BE2C (cell line): ENCODE results near the gene SPNS2.

Experiments
- DNase-seq: peaks from one replicate; pipeline ENCODE4 v3.0.0-alpha.2; 2020
- H3K27me3 ChIP-seq: fragments of 250-450 bp; sonication (Bioruptor Pico); 2 replicates; pipeline ENCODE4 v1.5.1; 2020; ENCODE audit warnings: mild to moderate bottlenecking
- H3K36me3 ChIP-seq: fragments of 250-450 bp; sonication (Bioruptor Pico); 2 replicates; pipeline ENCODE4 v1.5.1; 2020; ENCODE audit warnings: mild to moderate bottlenecking
- H3K4me1 ChIP-seq: fragments of 250-450 bp; sonication (Bioruptor Pico); 2 replicates; pipeline ENCODE4 v1.5.1; 2020
- H3K4me3 ChIP-seq: 2 replicates; pipeline ENCODE4 v1.5.1; 2011; ENCODE audit warnings: low read depth, low read length
- H3K9me3 ChIP-seq: fragments of 250-450 bp; sonication (Bioruptor Pico); 2 replicates; pipeline ENCODE4 v1.5.1; 2020
- TF ChIP-seq, protein P1 (sequence below): IDR thresholded peaks from 2 replicates; pipeline ENCODE4 v1.5.1; 2012; ENCODE audit warnings: mild to moderate bottlenecking, low read depth, low read length

The SPNS2 gene

GRCh38 chr17:4506175-4506813 is 7.6 kb downstream of the SPNS2 start:
- no peaks in the 10 kb centered on the region for H3K9me3 ChIP-seq
- DNase-seq: no peak
- TF ChIP-seq, protein P1, sequence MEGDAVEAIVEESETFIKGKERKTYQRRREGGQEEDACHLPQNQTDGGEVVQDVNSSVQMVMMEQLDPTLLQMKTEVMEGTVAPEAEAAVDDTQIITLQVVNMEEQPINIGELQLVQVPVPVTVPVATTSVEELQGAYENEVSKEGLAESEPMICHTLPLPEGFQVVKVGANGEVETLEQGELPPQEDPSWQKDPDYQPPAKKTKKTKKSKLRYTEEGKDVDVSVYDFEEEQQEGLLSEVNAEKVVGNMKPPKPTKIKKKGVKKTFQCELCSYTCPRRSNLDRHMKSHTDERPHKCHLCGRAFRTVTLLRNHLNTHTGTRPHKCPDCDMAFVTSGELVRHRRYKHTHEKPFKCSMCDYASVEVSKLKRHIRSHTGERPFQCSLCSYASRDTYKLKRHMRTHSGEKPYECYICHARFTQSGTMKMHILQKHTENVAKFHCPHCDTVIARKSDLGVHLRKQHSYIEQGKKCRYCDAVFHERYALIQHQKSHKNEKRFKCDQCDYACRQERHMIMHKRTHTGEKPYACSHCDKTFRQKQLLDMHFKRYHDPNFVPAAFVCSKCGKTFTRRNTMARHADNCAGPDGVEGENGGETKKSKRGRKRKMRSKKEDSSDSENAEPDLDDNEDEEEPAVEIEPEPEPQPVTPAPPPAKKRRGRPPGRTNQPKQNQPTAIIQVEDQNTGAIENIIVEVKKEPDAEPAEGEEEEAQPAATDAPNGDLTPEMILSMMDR: no peak
- no peaks in the 10 kb centered on the region for H3K27me3 ChIP-seq
- H3K4me1 ChIP-seq: no peaks in the 10 kb centered on the region
- no peaks in the 10 kb centered on the region for H3K36me3 ChIP-seq
- no peak overlapping the region for H3K4me3 ChIP-seq

DNA sequence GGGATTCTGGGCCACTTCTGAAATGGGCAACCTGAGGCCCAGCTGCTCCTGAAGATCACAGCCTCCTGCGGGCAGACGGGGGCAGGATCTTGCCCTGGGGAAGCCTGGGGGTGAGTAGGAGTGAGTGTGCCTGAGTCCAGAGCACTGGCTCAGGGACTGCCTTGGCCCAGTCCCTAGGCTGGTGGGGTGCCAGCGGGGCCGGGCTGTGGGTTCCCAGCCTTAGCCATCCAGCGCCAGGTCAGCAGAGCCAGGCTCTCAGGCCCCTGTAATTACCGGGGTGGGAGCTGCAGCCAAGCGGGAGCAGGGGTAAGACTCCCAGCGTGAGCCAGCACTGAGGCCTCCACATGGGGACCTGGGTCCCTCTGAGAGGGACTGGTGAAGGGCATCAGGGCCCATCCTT is 8.2 kb downstream of the SPNS2 start:
- Histone ChIP-seq H3K36me3 (no peaks in the 10 kb centered on the region), H3K4me3 (no peak overlapping the region), H3K4me1 (no peaks in the 10 kb centered on the region), H3K27me3 (no peaks in the 10 kb centered on the region), H3K9me3 (no peaks in the 10 kb centered on the region)
- TF ChIP-seq, protein P1: no peak
- no peak for DNase-seq

DNA sequence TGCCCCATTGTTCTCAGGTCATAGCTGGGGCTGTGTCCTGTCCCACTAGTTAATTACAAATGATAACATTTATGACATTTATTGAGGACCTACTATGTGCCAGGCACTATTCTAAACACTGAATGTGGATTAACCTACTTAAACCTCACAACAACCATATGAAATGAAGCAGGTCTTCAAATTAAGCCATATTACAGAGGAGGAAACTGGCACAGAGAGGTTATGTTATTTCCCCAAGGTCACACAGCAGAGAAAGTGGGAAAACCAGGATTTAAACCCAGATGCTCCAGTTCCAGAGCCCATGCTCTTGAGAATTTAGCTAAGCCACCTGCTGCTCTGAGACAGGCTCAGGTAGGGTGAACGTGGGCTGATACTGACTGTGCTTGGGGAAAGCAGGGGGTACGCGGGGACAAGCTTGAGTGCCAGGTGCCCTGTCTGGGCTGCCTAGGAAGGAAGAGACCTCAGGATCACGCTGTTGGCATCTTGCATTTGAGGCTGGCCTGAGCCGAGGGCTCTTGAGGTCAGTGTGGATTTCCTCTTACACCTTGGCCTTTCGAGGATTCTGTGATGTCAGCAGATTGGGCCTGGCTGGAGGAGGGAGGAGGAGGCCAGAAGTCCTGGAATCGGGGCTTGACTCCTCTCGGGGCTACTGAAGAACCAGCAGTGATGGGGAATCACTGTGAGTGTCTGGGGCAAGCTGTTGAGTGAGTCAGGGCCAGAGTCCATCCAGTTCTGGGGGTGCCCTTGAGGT is 8.9 kb downstream of the SPNS2 start:
- Histone ChIP-seq H3K9me3 (no peaks in the 10 kb centered on the region), H3K27me3 (no peaks in the 10 kb centered on the region), H3K36me3 (no peaks in the 10 kb centered on the region), H3K4me3 (no peak overlapping the region), H3K4me1 (no peaks in the 10 kb centered on the region)
- TF ChIP-seq, protein P1: no peak
- no peak for DNase-seq

DNA sequence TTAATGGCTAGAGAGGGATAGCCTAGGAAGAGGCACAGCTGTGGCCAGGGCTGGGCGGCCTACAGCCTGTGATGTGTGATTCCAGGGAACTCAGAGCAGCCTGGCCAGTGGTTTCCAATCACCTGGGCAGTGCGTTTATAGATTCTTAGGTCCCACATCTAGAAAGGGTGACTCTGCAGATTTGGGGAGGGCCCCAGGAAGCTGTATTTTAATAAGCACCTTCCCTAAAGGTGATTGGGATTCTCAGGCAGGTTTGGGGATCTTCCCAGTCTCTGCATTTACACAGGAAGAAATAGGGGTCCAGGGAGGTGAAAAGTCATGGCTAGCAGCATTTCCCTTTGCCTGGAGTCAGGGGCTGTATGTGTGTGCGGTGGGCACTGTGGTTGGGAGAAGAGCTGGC is 9.5 kb downstream of the SPNS2 start:
- no peak for DNase-seq
- no peaks in the 10 kb centered on the region for H3K9me3 ChIP-seq
- no peaks in the 10 kb centered on the region for H3K36me3 ChIP-seq
- H3K4me1 ChIP-seq: no peaks in the 10 kb centered on the region
- no peaks in the 10 kb centered on the region for H3K27me3 ChIP-seq
- TF ChIP-seq, protein P1: no peak
- H3K4me3 ChIP-seq: no peak overlapping the region

GRCh38 chr17:4509401-4509800 is 10.7 kb downstream of the SPNS2 start:
- Histone ChIP-seq H3K27me3 (no peaks in the 10 kb centered on the region), H3K4me3 (no peak overlapping the region), H3K36me3 (no peaks in the 10 kb centered on the region), H3K4me1 (no peaks in the 10 kb centered on the region), H3K9me3 (no peaks in the 10 kb centered on the region)
- no peak for DNase-seq
- TF ChIP-seq, protein P1: no peak
